Kidney epithelial cell (primary cell): ENCODE results near the gene AMTN. TPM values are rescaled to one million over a fixed set of nuclear protein-coding genes. Genes with fewer than 3 reads are reported as not detected.
"Not testable (repeated sequence)": the region's sequence is repeated elsewhere in the genome, so short reads cannot be mapped to it uniquely, and the experiment has no call there.

ENCODE experiments used
- DNase-seq: peaks from one replicate; pipeline ENCODE4 v3.0.0-alpha.2; 2010; ENCODE audit warnings: low read depth
- H3K27me3 ChIP-seq: 2 replicates; pipeline ENCODE4 v1.6.0; 2011; ENCODE audit warnings: low read length; ENCODE audit not compliant: control insufficient read depth, insufficient read depth
- H3K36me3 ChIP-seq: 2 replicates; pipeline ENCODE4 v1.5.1; 2011; ENCODE audit warnings: low read length; ENCODE audit not compliant: control insufficient read depth, insufficient read depth
- H3K4me3 ChIP-seq: 2 replicates; pipeline ENCODE4 v1.5.1; 2011; ENCODE audit warnings: low read depth, mild to moderate bottlenecking, control low read depth, low read length
- total RNA-seq: library from RNA; depleted of rRNA; stranded (reverse); fragments of >200 nt; gene quantifications from 2 replicates; pipeline ENCODE4 v1.2.3, GENCODE V29; 2015
- TF ChIP-seq, protein P1 (sequence below): IDR thresholded peaks from 2 replicates; pipeline ENCODE4 v1.5.1; 2011; ENCODE audit warnings: mild to moderate bottlenecking, moderate library complexity, low read length, control low read depth, inconsistent platforms; ENCODE audit not compliant: insufficient read depth, poor library complexity, severe bottlenecking

Gene AMTN
- total RNA-seq, 1 donor from 2014 or later: not detected

GRCh38 chr4:70522626-70523025 lies 4.3 kb downstream of the AMTN start:
- Histone ChIP-seq H3K27me3 (no peaks in the 10 kb centered on the region), H3K36me3 (no peaks in the 10 kb centered on the region), H3K4me3 (no peak overlapping the region)
- TF ChIP-seq, protein P1, sequence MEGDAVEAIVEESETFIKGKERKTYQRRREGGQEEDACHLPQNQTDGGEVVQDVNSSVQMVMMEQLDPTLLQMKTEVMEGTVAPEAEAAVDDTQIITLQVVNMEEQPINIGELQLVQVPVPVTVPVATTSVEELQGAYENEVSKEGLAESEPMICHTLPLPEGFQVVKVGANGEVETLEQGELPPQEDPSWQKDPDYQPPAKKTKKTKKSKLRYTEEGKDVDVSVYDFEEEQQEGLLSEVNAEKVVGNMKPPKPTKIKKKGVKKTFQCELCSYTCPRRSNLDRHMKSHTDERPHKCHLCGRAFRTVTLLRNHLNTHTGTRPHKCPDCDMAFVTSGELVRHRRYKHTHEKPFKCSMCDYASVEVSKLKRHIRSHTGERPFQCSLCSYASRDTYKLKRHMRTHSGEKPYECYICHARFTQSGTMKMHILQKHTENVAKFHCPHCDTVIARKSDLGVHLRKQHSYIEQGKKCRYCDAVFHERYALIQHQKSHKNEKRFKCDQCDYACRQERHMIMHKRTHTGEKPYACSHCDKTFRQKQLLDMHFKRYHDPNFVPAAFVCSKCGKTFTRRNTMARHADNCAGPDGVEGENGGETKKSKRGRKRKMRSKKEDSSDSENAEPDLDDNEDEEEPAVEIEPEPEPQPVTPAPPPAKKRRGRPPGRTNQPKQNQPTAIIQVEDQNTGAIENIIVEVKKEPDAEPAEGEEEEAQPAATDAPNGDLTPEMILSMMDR: no peak
- DNase-seq: no peak

GRCh38 chr4:70530997-70531396 lies 12.6 kb downstream of the AMTN start:
- TF ChIP-seq, protein P1: no peak
- no peaks in the 10 kb centered on the region for H3K36me3 ChIP-seq
- DNase-seq: no peak
- no peak overlapping the region for H3K4me3 ChIP-seq
- no peaks in the 10 kb centered on the region for H3K27me3 ChIP-seq

DNA sequence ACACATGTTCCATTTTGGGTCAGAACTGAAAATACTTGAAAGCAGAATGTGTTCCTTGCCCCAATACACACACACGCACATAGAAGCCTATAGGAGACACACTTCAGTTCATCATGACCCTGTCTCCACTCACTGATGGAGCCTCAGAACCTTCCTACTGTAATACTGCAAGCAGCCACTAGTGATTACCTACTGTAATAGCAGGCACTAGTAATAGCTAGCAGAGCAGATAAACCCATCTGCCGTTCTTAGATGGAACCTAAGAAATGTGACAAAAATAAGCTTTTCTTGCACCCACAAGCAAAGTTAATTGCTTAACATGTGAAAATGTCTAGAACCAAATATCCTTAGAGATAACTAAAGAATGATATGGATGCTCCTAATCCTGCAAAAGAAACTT lies 13.6 kb downstream of the AMTN start:
- no peak for DNase-seq

DNA sequence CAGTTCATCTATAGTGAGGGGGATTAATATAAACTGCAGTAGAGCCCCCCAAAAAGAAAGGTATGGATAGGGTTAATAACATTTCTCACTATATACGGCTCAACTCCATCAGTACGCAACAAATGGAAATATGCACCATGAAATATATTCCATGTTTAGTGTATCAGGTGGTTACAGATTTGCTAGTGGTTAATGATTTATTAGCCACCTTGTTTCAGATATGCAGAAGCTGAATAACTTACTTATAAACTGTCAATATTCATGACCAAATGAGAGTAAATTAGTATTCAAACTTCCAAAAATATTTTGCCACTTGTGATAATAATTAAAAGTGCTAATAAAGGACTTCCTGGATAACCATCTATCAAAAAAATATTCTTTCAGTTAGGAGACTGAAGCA lies 14.8 kb downstream of the AMTN start:
- H3K36me3 ChIP-seq: no peaks in the 10 kb centered on the region
- TF ChIP-seq, protein P1: no peak
- no peaks in the 10 kb centered on the region for H3K27me3 ChIP-seq
- DNase-seq: no peak
- no peak overlapping the region for H3K4me3 ChIP-seq

More for the DNA sequence above, 13.6 kb downstream of the AMTN start:
- Histone ChIP-seq H3K27me3 (no peaks in the 10 kb centered on the region), H3K36me3 (no peaks in the 10 kb centered on the region), H3K4me3 (no peak overlapping the region)
- TF ChIP-seq, protein P1: no peak

DNA sequence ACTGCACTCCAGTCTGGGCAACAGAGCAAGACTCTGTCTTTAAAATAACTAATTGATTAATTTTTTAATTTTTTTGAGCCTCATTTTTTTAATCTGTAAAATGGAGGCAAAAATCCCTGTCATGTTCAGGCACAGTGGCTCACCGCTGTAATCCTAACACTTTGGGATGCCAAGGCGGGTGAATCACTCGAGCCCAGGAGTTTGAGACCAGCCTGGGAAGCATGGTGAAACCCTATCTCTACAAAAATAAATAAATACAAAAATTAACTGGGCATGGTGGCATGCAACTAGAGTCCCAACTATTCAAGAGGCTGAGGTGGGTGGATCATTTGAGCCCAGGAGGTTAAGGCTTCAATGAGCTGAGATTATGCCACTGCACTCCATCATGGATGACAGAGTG lies 15.4 kb downstream of the AMTN start:
- Histone ChIP-seq H3K36me3 (no peaks in the 10 kb centered on the region), H3K4me3 (no peak overlapping the region), H3K27me3 (no peaks in the 10 kb centered on the region)
- TF ChIP-seq, protein P1: no peak
- DNase-seq: no peak

GRCh38 chr4:70534886-70535285 lies 16.5 kb downstream of the AMTN start:
- not testable (repeated sequence) for H3K36me3 ChIP-seq, DNase-seq, H3K4me3 ChIP-seq

More at GRCh38 chr4:70534886-70535285, 16.5 kb downstream of the AMTN start:
- H3K27me3 ChIP-seq: not testable (repeated sequence)
